ENCODE measurements around the gene ADAMTS12. TPM values are rescaled to one million over a fixed set of nuclear protein-coding genes. Genes with fewer than 3 reads are reported as not detected.

Gene ADAMTS12
- total RNA-seq, 4 donors from 2014 or later = 0.22 to 1.2 (median 0.77) TPM

- TF ChIP-seq CTCF (IDR thresholded peaks at IDR 0.05) (no peak), POLR2A (IDR thresholded peaks at IDR 0.05) (no peak)
- intact Hi-C loops (cut with DNase I; ENCODE audit: low total_unique reads) = no loop called here
- no peak for DNase-seq (ENCODE audit: low spot score in 2 of 2)
- 76 to 78% methylated on average over 8 of the region's 8 CpGs for WGBS, 2 donors
- H3K4me3 ChIP-seq (ENCODE audit: low read depth, poor library complexity, severe bottlenecking) = no peak overlapping the region
These were observed 228.9 kb downstream of the ADAMTS12 start for GRCh38 chr5:33662722-33663427.

- intact Hi-C loops (cut with DNase I; ENCODE audit: low total_unique reads) = no loop called here
- WGBS, 2 donors = 55 to 69% methylated on average over 2 of the region's 2 CpGs
These were observed 232.1 kb downstream of the ADAMTS12 start for GRCh38 chr5:33659526-33660169.

GRCh38 chr5:33657804-33658440 is 233.9 kb downstream of the ADAMTS12 start:
- no peak for DNase-seq (ENCODE audit: low spot score in 2 of 2)
- 66 to 80% methylated on average over 5 of the region's 5 CpGs for WGBS, 2 donors
- TF ChIP-seq CTCF (IDR thresholded peaks at IDR 0.05) (no peak), POLR2A (IDR thresholded peaks at IDR 0.05) (no peak)
- no peak overlapping the region for H3K4me3 ChIP-seq (ENCODE audit: low read depth, poor library complexity, severe bottlenecking)
- intact Hi-C loops (cut with DNase I; ENCODE audit: low total_unique reads) = no loop called here

More at GRCh38 chr5:33659526-33660169, 232.1 kb downstream of the ADAMTS12 start:
- no peak overlapping the region for H3K4me3 ChIP-seq (ENCODE audit: low read depth, poor library complexity, severe bottlenecking)
- DNase-seq (ENCODE audit: low spot score in 2 of 2) = no peak
- TF ChIP-seq POLR2A (IDR thresholded peaks at IDR 0.05) = no peak
- TF ChIP-seq CTCF (IDR thresholded peaks at IDR 0.05) = no peak

- intact Hi-C loops (cut with DNase I; ENCODE audit: low total_unique reads) = no loop called here
- no peak for TF ChIP-seq CTCF (IDR thresholded peaks at IDR 0.05)
- no peak overlapping the region for H3K4me3 ChIP-seq (ENCODE audit: low read depth, poor library complexity, severe bottlenecking)
- DNase-seq (ENCODE audit: low spot score in 2 of 2) = no peak
These were observed 234.6 kb downstream of the ADAMTS12 start for GRCh38 chr5:33657176-33657575.

- no peak for DNase-seq (ENCODE audit: low spot score in 2 of 2)
- intact Hi-C loops (cut with DNase I; ENCODE audit: low total_unique reads) = no loop called here
- WGBS, 2 donors = 75% methylated on average over 2 of the region's 2 CpGs
These were observed 240.9 kb downstream of the ADAMTS12 start for GRCh38 chr5:33650911-33651310.

More at GRCh38 chr5:33650911-33651310, 240.9 kb downstream of the ADAMTS12 start:
- TF ChIP-seq CTCF (IDR thresholded peaks at IDR 0.05) (no peak), POLR2A (IDR thresholded peaks at IDR 0.05) (no peak)
- no peak overlapping the region for H3K4me3 ChIP-seq (ENCODE audit: low read depth, poor library complexity, severe bottlenecking)

Measured in lower leg skin (tissue), 4 donors.